Measurements from ENCODE around the gene DOCK10. TPM values are rescaled to one million over a fixed set of nuclear protein-coding genes. Genes with fewer than 3 reads are reported as not detected.
A peak's percentile ranks its signal among the peaks of the same experiment; 100 is the strongest.

DOCK10 gene
- total RNA-seq, 1 donor from 2014 or later: 30.9 TPM

DNA sequence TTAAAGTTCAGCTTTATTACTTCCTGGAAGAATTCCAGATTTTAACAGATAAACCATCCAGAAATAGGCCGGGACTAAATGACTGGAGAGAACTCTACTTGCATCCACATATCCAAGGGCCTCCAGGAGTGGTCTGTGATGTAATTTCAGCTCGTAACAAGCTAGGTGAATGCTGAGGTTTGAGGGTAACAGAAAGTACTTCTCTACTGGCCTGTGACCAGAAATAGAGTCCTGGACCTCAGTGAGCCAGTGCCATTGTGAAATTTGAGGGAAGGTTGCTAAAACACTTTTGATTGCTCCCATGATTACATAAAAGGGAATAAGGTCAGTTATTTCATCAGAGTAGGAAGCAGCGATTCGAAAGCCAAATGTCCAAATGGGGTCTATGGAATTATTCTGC lies 158.1 kb downstream of the DOCK10 start:
- H3K36me3 ChIP-seq: no peaks in the 10 kb centered on the region
- no peak for DNase-seq (ENCODE audit: low spot score in 2 of 2)
- peak overlapping the region in 1 of 2 donors; percentile 15 for H3K27ac ChIP-seq
- H3K4me1 ChIP-seq: peaks cover 0 to 14% of the 10 kb centered on the region in 2 donors
- no peaks in the 10 kb centered on the region for H3K9me3 ChIP-seq
- no peak overlapping the region for H3K4me3 ChIP-seq
- intact Hi-C loops (cut with DNase I): loop anchor here (5.0 kb wide), 1 partner anchor 118 kb away; no protein-coding TSS in a partner anchor
- TF ChIP-seq, protein P1, sequence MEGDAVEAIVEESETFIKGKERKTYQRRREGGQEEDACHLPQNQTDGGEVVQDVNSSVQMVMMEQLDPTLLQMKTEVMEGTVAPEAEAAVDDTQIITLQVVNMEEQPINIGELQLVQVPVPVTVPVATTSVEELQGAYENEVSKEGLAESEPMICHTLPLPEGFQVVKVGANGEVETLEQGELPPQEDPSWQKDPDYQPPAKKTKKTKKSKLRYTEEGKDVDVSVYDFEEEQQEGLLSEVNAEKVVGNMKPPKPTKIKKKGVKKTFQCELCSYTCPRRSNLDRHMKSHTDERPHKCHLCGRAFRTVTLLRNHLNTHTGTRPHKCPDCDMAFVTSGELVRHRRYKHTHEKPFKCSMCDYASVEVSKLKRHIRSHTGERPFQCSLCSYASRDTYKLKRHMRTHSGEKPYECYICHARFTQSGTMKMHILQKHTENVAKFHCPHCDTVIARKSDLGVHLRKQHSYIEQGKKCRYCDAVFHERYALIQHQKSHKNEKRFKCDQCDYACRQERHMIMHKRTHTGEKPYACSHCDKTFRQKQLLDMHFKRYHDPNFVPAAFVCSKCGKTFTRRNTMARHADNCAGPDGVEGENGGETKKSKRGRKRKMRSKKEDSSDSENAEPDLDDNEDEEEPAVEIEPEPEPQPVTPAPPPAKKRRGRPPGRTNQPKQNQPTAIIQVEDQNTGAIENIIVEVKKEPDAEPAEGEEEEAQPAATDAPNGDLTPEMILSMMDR (IDR thresholded peaks at IDR 0.05): no peak
- H3K27me3 ChIP-seq: no peaks in the 10 kb centered on the region

DNA sequence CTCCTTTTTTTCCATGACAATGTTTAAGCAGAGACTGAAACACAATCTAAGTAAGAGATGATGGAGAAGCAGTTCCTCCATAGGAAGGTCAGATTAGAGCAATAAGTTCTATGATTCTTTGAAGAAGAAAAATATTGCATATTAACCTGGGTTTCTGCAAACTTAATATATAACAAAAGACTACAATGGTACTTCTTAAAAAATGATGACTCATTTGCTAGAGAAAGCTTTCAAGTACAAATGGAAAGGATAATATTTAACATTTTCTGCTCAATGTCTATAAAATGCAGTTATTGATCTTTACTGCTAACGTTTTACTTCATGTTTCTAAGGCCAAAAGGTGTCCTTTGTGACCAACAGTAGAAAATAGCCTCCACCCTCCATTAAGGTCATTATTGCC lies 158.6 kb downstream of the DOCK10 start:
- no peak overlapping the region for H3K4me3 ChIP-seq
- no peaks in the 10 kb centered on the region for H3K27me3 ChIP-seq
- no peak for DNase-seq (ENCODE audit: low spot score in 2 of 2)
- intact Hi-C loops (cut with DNase I): loop anchor here (5.0 kb wide), 1 partner anchor 119 kb away; no protein-coding TSS in a partner anchor
- no peaks in the 10 kb centered on the region for H3K36me3 ChIP-seq
- peak overlapping the region; percentile 15 to 39 for H3K27ac ChIP-seq
- H3K4me1 ChIP-seq: peaks cover 0 to 14% of the 10 kb centered on the region in 2 donors
- TF ChIP-seq, protein P1 (IDR thresholded peaks at IDR 0.05): no peak
- no peaks in the 10 kb centered on the region for H3K9me3 ChIP-seq

DNA sequence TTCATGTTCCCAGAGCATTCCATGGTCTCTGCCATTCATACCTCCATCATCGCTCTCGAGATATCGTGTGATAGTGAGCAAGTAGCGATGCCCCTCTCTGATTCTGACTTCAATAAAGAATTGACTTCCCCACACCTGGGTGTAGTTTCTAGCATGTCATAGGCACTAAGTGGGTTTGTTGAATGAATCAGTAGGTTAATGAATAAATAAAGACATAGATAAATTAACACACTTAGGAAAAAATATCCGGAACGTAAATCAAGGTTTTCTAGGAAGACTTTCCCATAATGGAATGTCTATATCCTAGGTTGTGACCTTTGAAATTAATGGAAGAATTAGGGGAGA lies 159.1 kb downstream of the DOCK10 start:
- Histone ChIP-seq H3K36me3 (no peaks in the 10 kb centered on the region), H3K27ac (peak overlapping the region; percentile 32 to 39), H3K4me1 (peaks cover 0 to 14% of the 10 kb centered on the region in 2 donors), H3K4me3 (no peak overlapping the region), H3K27me3 (no peaks in the 10 kb centered on the region), H3K9me3 (no peaks in the 10 kb centered on the region)
- no peak for DNase-seq (ENCODE audit: low spot score in 2 of 2)
- TF ChIP-seq, protein P1 (IDR thresholded peaks at IDR 0.05): no peak
- intact Hi-C loops (cut with DNase I): loop anchor here (5.0 kb wide), 1 partner anchor 119 kb away; no protein-coding TSS in a partner anchor

DNA sequence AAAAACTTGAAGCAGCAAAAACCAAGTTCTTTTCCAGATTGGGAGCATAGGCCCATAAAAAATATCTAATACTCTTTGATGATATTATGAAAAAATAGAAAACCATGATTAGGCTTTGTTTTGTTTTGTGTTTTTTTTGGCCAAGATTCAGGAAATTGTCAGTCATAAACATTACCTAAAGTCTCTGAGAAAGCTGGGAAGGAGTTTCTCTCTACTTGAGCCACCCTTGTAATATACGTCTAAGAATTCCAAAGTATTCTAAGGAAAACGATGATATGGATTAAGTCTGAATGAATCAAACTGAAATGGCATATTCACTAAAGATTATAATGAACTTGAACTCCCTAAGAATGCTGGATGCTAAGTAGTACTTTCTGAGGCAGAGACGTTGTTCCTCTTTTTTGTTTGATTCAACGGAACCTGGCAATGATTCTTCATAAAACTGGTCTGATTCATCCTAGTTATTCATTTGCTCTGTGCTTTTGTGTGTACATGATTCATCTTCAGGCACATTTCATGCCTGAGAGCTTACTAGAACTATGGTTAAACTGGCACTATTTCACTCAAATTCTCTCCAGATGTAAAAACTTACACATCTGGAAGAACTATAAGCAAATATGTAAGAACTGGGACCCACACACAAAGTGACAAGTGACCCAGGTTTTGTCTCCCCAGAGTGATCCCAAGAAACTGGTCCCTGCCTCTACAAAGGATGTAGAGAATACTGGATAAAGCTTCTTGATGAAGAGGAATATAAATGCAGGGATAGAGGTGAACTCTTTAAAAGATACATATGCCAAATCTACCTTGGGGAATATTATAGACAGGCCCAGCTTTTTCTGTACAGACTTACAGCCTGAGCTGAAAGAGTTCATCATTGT lies 159.7 kb downstream of the DOCK10 start:
- TF ChIP-seq, protein P1 (IDR thresholded peaks at IDR 0.05): no peak
- H3K4me1 ChIP-seq: peaks cover 0 to 14% of the 10 kb centered on the region in 2 donors
- H3K4me3 ChIP-seq: no peak overlapping the region
- no peak for DNase-seq (ENCODE audit: low spot score in 2 of 2)
- H3K36me3 ChIP-seq: no peaks in the 10 kb centered on the region
- intact Hi-C loops (cut with DNase I): loop anchor here (5.0 kb wide), 1 partner anchor 120 kb away; no protein-coding TSS in a partner anchor
- no peaks in the 10 kb centered on the region for H3K9me3 ChIP-seq
- peak overlapping the region; percentile 39 to 53 for H3K27ac ChIP-seq
- H3K27me3 ChIP-seq: no peaks in the 10 kb centered on the region

DNA sequence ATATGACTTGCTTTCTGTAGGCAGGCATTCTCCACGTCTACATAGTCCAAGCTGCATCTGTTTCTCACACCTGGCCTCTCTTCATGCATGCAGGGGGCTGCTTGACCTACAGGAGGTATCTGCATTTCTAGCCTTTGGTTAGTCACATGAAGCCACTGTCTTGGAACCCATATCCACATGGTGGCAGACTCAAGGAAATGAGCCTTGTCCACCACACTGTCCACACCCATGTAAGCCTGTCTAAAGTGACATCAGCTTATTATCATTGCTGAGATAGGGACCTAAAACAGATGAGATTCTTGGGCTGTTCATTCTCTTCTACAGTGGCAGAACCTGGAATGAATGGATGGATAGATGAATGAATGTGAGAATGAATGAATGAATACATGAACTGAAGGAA lies 160.4 kb downstream of the DOCK10 start:
- Histone ChIP-seq H3K36me3 (no peaks in the 10 kb centered on the region), H3K9me3 (no peaks in the 10 kb centered on the region), H3K4me1 (peaks cover 0 to 14% of the 10 kb centered on the region in 2 donors), H3K27me3 (no peaks in the 10 kb centered on the region), H3K27ac (peak overlapping the region; percentile 12 to 53), H3K4me3 (no peak overlapping the region)
- TF ChIP-seq, protein P1 (IDR thresholded peaks at IDR 0.05): no peak
- no peak for DNase-seq (ENCODE audit: low spot score in 2 of 2)
- intact Hi-C loops (cut with DNase I): loop anchor here (5.0 kb wide), 1 partner anchor 120 kb away; no protein-coding TSS in a partner anchor
